IMR-90 (cell line): Measurements from ENCODE around the gene F12. TPM values are rescaled to one million over a fixed set of nuclear protein-coding genes. Genes with fewer than 3 reads are reported as not detected.

Experiments
- ATAC-seq: fragments of 200-7000 bp; cut with Tn5 transposase; 2 replicates; pipeline ENCODE4 v1.9.1; 2020; ENCODE audit warnings: low read depth, mild to moderate bottlenecking, moderate library complexity
- BruUV-seq: library from RNA; stranded (reverse); fragments of 400-500 nt; replicated peaks from 2 replicates; lab custom pipeline; 2021; lab: Mats Ljungman, UMichigan
- CTCF ChIA-PET: fragments of 300-600 bp; formaldehyde crosslinking; extraction: SDS; loops from one replicate; lab custom pipeline; 2021; ENCODE audit warnings: antibody characterized with exemption; lab: Yijun Ruan, JAX
- POLR2A ChIA-PET: fragments of 300-600 bp; sonication (Branson Sonifier 250); formaldehyde crosslinking; loops from one replicate; lab custom pipeline; 2022; ENCODE audit warnings: antibody characterized with exemption; ENCODE audit not compliant: unreplicated experiment; lab: Charles Lee
- DNase-seq: peaks from one replicate; pipeline ENCODE4 v3.0.0; 2013
- H2AFZ ChIP-seq: replicated peaks from 2 replicates; pipeline ENCODE3; 2013; ENCODE audit warnings: low read length, mild to moderate bottlenecking; ENCODE audit not compliant: poor library complexity
- H2AK5ac ChIP-seq: 2 replicates; pipeline ENCODE4 v1.6.1; 2013; ENCODE audit warnings: low read depth, low read length, inconsistent platforms
- H2AK9ac ChIP-seq: replicated peaks from 2 replicates; pipeline ENCODE3; 2013; ENCODE audit warnings: mild to moderate bottlenecking, low read depth, low read length, moderate library complexity; ENCODE audit not compliant: poor library complexity
- H2BK120ac ChIP-seq: 2 replicates; pipeline ENCODE4 v1.6.1; 2013; ENCODE audit warnings: low read depth, low read length, inconsistent platforms
- H2BK15ac ChIP-seq: 3 replicates; pipeline ENCODE4 v1.6.1; 2013; ENCODE audit warnings: low read depth, low read length, inconsistent platforms
- H2BK20ac ChIP-seq: 2 replicates; pipeline ENCODE4 v1.6.1; 2013; ENCODE audit warnings: low read depth, mild to moderate bottlenecking, inconsistent platforms, low read length, moderate library complexity
- H2BK5ac ChIP-seq: 2 replicates; pipeline ENCODE4 v1.6.1; 2013; ENCODE audit warnings: mild to moderate bottlenecking, low read depth, low read length, inconsistent platforms; ENCODE audit not compliant: poor library complexity, severe bottlenecking
- H3K14ac ChIP-seq: replicated peaks from 2 replicates; pipeline ENCODE4 v1.6.1; 2013; ENCODE audit warnings: low read depth, low read length, inconsistent platforms
- H3K18ac ChIP-seq: 2 replicates; pipeline ENCODE4 v1.6.1; 2013; ENCODE audit warnings: low read depth, low read length, control low read depth
- H3K23ac ChIP-seq: 2 replicates; pipeline ENCODE4 v1.6.1; 2013; ENCODE audit warnings: low read depth, low read length, inconsistent platforms
- H3K27ac ChIP-seq: 2 replicates; pipeline ENCODE4 v1.5.1; 2013; ENCODE audit warnings: mild to moderate bottlenecking, control low read depth, low read length; ENCODE audit not compliant: insufficient read depth
- H3K27me3 ChIP-seq: 2 replicates; pipeline ENCODE4 v1.6.1; 2013; ENCODE audit warnings: low read length; ENCODE audit not compliant: control insufficient read depth, insufficient read depth
- H3K36me3 ChIP-seq: 2 replicates; pipeline ENCODE4 v1.6.1; 2013; ENCODE audit warnings: low read length, mixed read lengths; ENCODE audit not compliant: control insufficient read depth, insufficient read depth
- H3K4ac ChIP-seq: 2 replicates; pipeline ENCODE4 v1.6.1; 2013; ENCODE audit warnings: low read depth, low read length, inconsistent platforms
- H3K4me1 ChIP-seq: 2 replicates; pipeline ENCODE4 v1.6.1; 2013; ENCODE audit warnings: low read length, mixed read lengths; ENCODE audit not compliant: control insufficient read depth, insufficient read depth
- H3K4me2 ChIP-seq: 2 replicates; pipeline ENCODE4 v1.6.1; 2013; ENCODE audit warnings: low read depth, mild to moderate bottlenecking, control low read depth, low read length, moderate library complexity
- H3K4me3 ChIP-seq: 2 replicates; pipeline ENCODE4 v1.5.1; 2013; ENCODE audit warnings: low read depth, mild to moderate bottlenecking, control low read depth, low read length, moderate library complexity; ENCODE audit not compliant: insufficient read depth
- H3K56ac ChIP-seq: 2 replicates; pipeline ENCODE4 v1.6.1; 2013; ENCODE audit warnings: low read length, inconsistent platforms; ENCODE audit not compliant: insufficient read depth; ENCODE audit errors: extremely low read depth
- H3K79me1 ChIP-seq, 2 experiments: 2 replicates each; pipeline ENCODE4 v1.6.1; 2013; ENCODE audit warnings: low read length in 2 of 2, inconsistent platforms in 1 of 2, low read depth in 1 of 2
- H3K9ac ChIP-seq: 2 replicates; pipeline ENCODE4 v1.6.1; 2013; ENCODE audit warnings: low read depth, low read length, control low read depth
- H3K9me1 ChIP-seq: 2 replicates; pipeline ENCODE4 v1.6.1; 2013; ENCODE audit warnings: low read length, inconsistent platforms; ENCODE audit not compliant: insufficient read depth
- H3K9me3 ChIP-seq: 2 replicates; pipeline ENCODE4 v1.6.1; 2013; ENCODE audit warnings: low read length; ENCODE audit not compliant: control insufficient read depth, insufficient read depth
- H4K20me1 ChIP-seq: 2 replicates; pipeline ENCODE4 v1.6.1; 2013; ENCODE audit warnings: low read length, inconsistent platforms; ENCODE audit not compliant: insufficient read depth
- H4K5ac ChIP-seq: 2 replicates; pipeline ENCODE4 v1.6.1; 2013; ENCODE audit warnings: mild to moderate bottlenecking, low read depth, low read length, control low read depth
- H4K8ac ChIP-seq, 2 experiments: 2 replicates each; pipeline ENCODE4 v1.6.1; 2013; ENCODE audit warnings: low read depth in 2 of 2, low read length in 2 of 2, control low read depth in 1 of 2, inconsistent platforms in 1 of 2
- H4K91ac ChIP-seq: 2 replicates; pipeline ENCODE4 v1.6.1; 2013; ENCODE audit warnings: low read depth, low read length, inconsistent platforms; ENCODE audit not compliant: insufficient read depth
- BHLHE40 ChIP-seq: fragments of 150-350 bp; IDR thresholded peaks from 2 replicates; pipeline ENCODE4 v1.6.1; 2016; ENCODE audit warnings: mild to moderate bottlenecking, low read depth, low read length
- CEBPB ChIP-seq: IDR thresholded peaks from 2 replicates; pipeline ENCODE4 v1.6.1; 2012; ENCODE audit warnings: low read depth, low read length, improper control_type of control experiment
- MAZ ChIP-seq: IDR thresholded peaks from 2 replicates; pipeline ENCODE4 v1.6.1; 2012; ENCODE audit warnings: low read depth, mild to moderate bottlenecking, low read length, improper control_type of control experiment, moderate library complexity, borderline replicate concordance
- NFE2L2 ChIP-seq: fragments of 150-350 bp; IDR thresholded peaks from 2 replicates; pipeline ENCODE4 v1.6.1; 2016; ENCODE audit warnings: low read depth, mild to moderate bottlenecking, low read length
- RAD21 ChIP-seq: IDR thresholded peaks from 2 replicates; pipeline ENCODE4 v1.6.1; 2012; ENCODE audit warnings: low read length, improper control_type of control experiment
- RFX5 ChIP-seq: IDR thresholded peaks from 2 replicates; pipeline ENCODE4 v1.8.0; 2012; ENCODE audit warnings: low read depth, mild to moderate bottlenecking, low read length, moderate library complexity
- SMC3 ChIP-seq: fragments of 150-350 bp; IDR thresholded peaks from 2 replicates; pipeline ENCODE4 v1.6.1; 2016; ENCODE audit warnings: low read depth, mild to moderate bottlenecking, antibody characterized with exemption, low read length, moderate library complexity
- WGBS, 2 experiments: methylation state at CpG; one replicate each; pipeline versions ENCODE4 v1.1.5 to v1.1.7; 2013; ENCODE audit warnings: missing lambda C conversion rate in 2 of 2; ENCODE audit not compliant: insufficient read length in 1 of 2; ENCODE audit errors: extremely low coverage in 2 of 2; 5-methylcytosine and 5-hydroxymethylcytosine counted together
- dilution Hi-C: fragments of 300-500 bp; cut with HindIII; formaldehyde crosslinking; loops from one replicate; pipeline ENCODE4 v1.14.3; 2018; ENCODE audit warnings: low sequenced_read_pairs; ENCODE audit not compliant: unreplicated experiment
- in situ Hi-C: fragments of 300-500 bp; cut with MboI; formaldehyde crosslinking; loops from 3 replicates; pipeline ENCODE4 v1.14.3; 2019; ENCODE audit warnings: low sequenced_read_pairs, inconsistent platforms, mixed read lengths
- intact Hi-C: fragments of 100-400 bp; cut with micrococcal nuclease; formaldehyde crosslinking; loops from 2 replicates; pipeline ENCODE4 v1.10.0; 2022
- polyA plus RNA-seq, 3 experiments: library from polyadenylated mRNA; depleted of rRNA; stranded (reverse); fragments of >200 nt; gene quantifications; 2 replicates each; pipeline ENCODE4 v1.2.3, GENCODE V29; 2012; ENCODE audit warnings: low replicate concordance in 1 of 3
- total RNA-seq: library from RNA; depleted of rRNA; stranded (reverse); fragments of >200 nt; gene quantifications from 2 replicates; pipeline ENCODE4 v1.2.3, GENCODE V29; 2012
- TF ChIP-seq, protein P1 (sequence below): fragments of 150-350 bp; IDR thresholded peaks from 2 replicates; pipeline ENCODE4 v1.6.1; 2017; ENCODE audit warnings: mild to moderate bottlenecking, antibody characterized with exemption, low read length, low read depth
- TF ChIP-seq, protein P2 (sequence below): fragments of 150-350 bp; IDR thresholded peaks from 2 replicates; pipeline ENCODE4 v1.6.1; 2016; ENCODE audit warnings: low read depth, mild to moderate bottlenecking, low read length, moderate library complexity, borderline replicate concordance
- TF ChIP-seq, protein P3 (sequence below): conservative IDR thresholded peaks from 2 replicates; pipeline ENCODE4 v1.5.1; 2012; ENCODE audit warnings: mild to moderate bottlenecking, low read depth, low read length, improper control_type of control experiment

Gene F12
- total and polyA plus RNA-seq, 2 of the 4 experiments (the other 2 are of a cell fraction) = 0.36 to 1.2 TPM

DNA sequence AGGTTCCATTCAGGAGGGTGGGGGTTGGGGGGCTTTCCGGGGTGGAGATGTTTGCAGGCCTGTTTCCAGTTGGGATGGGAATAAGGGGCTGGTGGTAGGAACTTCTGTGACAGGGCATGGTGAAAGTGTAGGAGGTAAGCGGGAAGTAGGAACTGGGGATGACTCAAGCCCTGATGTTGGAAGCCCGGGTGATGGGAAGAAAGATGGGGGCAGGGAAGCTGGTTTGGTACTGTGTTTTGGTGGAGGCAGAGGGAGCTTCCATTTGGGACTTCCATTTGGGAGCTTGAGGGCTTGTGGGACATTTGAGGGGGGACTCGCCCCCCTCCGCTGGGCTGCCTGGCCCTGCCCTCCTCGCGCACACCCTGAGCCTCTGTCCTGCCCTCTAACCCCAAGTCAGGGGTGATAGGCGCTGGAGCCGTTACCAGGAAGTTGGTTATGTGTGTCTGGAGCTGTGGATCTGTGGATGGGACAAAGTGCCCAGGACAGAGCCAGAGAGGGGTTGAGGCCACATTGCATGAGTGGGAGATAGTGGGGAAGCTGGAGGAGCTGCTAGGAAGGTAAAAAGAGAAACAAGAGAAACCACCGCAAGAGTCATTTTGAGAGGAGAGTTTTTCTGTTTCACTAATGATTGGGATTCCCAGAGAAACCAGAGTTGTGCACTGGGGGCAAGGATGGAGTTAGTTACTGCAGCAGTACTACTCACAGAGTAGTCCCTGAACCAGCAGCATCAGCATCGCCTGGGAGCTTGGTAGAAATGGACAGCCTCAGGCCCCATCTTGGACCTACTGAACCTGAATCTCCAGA, 45.0 kb downstream of the F12 start:
- H3K4me3 ChIP-seq = no peak overlapping the region
- no peak overlapping the region for H3K27ac ChIP-seq
- H4K5ac ChIP-seq = no peak overlapping the region
- ATAC-seq (no peak), DNase-seq (no peak)
- H4K91ac ChIP-seq = no peak overlapping the region
- TF ChIP-seq, protein P1, sequence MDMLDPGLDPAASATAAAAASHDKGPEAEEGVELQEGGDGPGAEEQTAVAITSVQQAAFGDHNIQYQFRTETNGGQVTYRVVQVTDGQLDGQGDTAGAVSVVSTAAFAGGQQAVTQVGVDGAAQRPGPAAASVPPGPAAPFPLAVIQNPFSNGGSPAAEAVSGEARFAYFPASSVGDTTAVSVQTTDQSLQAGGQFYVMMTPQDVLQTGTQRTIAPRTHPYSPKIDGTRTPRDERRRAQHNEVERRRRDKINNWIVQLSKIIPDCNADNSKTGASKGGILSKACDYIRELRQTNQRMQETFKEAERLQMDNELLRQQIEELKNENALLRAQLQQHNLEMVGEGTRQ = no peak
- TF ChIP-seq BHLHE40 (no peak), CEBPB (no peak), SMC3 (no peak), RFX5 (no peak), MAZ (no peak), RAD21 (no peak), NFE2L2 (no peak)
- TF ChIP-seq, protein P2, sequence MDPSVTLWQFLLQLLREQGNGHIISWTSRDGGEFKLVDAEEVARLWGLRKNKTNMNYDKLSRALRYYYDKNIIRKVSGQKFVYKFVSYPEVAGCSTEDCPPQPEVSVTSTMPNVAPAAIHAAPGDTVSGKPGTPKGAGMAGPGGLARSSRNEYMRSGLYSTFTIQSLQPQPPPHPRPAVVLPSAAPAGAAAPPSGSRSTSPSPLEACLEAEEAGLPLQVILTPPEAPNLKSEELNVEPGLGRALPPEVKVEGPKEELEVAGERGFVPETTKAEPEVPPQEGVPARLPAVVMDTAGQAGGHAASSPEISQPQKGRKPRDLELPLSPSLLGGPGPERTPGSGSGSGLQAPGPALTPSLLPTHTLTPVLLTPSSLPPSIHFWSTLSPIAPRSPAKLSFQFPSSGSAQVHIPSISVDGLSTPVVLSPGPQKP = no peak
- TF ChIP-seq, protein P3, sequence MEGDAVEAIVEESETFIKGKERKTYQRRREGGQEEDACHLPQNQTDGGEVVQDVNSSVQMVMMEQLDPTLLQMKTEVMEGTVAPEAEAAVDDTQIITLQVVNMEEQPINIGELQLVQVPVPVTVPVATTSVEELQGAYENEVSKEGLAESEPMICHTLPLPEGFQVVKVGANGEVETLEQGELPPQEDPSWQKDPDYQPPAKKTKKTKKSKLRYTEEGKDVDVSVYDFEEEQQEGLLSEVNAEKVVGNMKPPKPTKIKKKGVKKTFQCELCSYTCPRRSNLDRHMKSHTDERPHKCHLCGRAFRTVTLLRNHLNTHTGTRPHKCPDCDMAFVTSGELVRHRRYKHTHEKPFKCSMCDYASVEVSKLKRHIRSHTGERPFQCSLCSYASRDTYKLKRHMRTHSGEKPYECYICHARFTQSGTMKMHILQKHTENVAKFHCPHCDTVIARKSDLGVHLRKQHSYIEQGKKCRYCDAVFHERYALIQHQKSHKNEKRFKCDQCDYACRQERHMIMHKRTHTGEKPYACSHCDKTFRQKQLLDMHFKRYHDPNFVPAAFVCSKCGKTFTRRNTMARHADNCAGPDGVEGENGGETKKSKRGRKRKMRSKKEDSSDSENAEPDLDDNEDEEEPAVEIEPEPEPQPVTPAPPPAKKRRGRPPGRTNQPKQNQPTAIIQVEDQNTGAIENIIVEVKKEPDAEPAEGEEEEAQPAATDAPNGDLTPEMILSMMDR = no peak
- no peak overlapping the region for H3K4me2 ChIP-seq
- POLR2A ChIA-PET = interaction anchor here (0.6 kb wide), 1 partner anchor 46 kb away, joined by 3 read pairs; no protein-coding TSS in a partner anchor
- H3K4ac ChIP-seq = no peak overlapping the region
- H3K14ac ChIP-seq = no peak overlapping the region
- no peak overlapping the region for H3K9ac ChIP-seq
- no peak overlapping the region for H3K56ac ChIP-seq
- no peaks in the 10 kb centered on the region for H3K79me1 ChIP-seq
- intact Hi-C loops = no loop called here
- H2AK5ac ChIP-seq = no peak overlapping the region
- H2AFZ ChIP-seq = peak overlapping the region; percentile 32
- no peak overlapping the region for H2BK120ac ChIP-seq
- H3K4me1 ChIP-seq = peaks cover 9% of the 10 kb centered on the region; the same call in 1 of the 2 replicates
- no peak overlapping the region for H2BK15ac ChIP-seq
- H2BK20ac ChIP-seq = no peak overlapping the region
- H2BK5ac ChIP-seq = no peak overlapping the region
- H2AK9ac ChIP-seq = no peak overlapping the region
- WGBS, 2 experiments = 100% methylated on average over 3 of the region's 11 CpGs; no CpG with 5 or more reads in 1 of the 2 experiments
- in situ Hi-C loops = no loop called here
- H3K9me3 ChIP-seq = no peaks in the 10 kb centered on the region
- dilution Hi-C loops = no loop called here
- no peaks in the 10 kb centered on the region for H3K9me1 ChIP-seq
- H4K8ac ChIP-seq = no peak overlapping the region
- H4K20me1 ChIP-seq = no peaks in the 10 kb centered on the region
- H3K23ac ChIP-seq = no peak overlapping the region
- no peaks in the 10 kb centered on the region for H3K36me3 ChIP-seq
- no peak overlapping the region for H3K18ac ChIP-seq
- peaks cover 19% of the 10 kb centered on the region for H3K27me3 ChIP-seq
- no TSS peak for BruUV-seq
- CTCF ChIA-PET = interaction anchor here (0.7 kb wide), 1 partner anchor 9 kb away, joined by 9 read pairs; no protein-coding TSS in a partner anchor
